GM18505 (cell line): ENCODE measurements around the gene ADCY3.
"Not testable (repeated sequence)": the region's sequence is repeated elsewhere in the genome, so short reads cannot be mapped to it uniquely, and the experiment has no call there.

Experiments
- ATAC-seq: cut with Tn5 transposase; IDR thresholded peaks from one replicate; pipeline ENCODE4 v1.9.1; 2021; ENCODE audit not compliant: unreplicated experiment
- POLR2A ChIP-seq: IDR thresholded peaks from 4 replicates; pipeline ENCODE4 v1.6.1; 2011; ENCODE audit warnings: borderline replicate concordance; ENCODE audit not compliant: insufficient read depth, insufficient read length; ENCODE audit errors: extremely low read depth

ADCY3 gene

DNA sequence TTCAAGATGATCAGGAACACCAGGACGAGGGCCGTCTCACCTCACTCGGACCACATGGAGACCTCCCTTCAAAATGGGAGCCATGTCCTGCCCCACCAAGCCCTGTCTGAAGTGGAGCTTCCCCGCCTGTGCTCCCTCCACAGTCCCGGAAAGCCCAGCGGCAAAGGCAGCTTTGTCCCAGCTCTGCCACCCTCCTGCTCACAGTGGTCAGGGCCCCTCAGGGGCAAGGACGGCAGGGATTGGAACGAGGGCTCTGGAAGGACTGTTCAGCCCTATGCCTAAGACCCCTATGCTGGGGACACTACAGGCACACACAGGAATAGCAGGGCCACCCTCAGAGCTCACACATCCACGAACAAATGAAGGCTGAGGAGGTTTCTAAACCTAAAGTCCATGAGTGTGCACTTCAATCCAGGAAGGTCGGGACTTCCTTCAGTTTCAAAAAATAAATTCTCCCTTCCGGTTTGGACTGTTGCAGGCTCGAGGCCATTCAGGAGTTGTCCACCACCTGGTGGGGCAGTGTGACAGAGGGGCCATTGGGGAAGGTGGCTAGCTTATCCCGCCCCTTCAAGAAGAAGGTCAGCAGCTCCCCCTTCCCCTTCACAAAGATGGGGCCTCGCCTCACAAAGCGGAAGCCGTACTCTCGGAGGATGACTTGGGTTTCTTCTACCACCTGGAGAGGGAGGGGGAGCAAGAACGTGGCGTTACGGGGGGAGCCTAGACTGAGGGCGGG is 100.4 kb downstream of the ADCY3 start:
- no peak for TF ChIP-seq POLR2A
- ATAC-seq: no peak

DNA sequence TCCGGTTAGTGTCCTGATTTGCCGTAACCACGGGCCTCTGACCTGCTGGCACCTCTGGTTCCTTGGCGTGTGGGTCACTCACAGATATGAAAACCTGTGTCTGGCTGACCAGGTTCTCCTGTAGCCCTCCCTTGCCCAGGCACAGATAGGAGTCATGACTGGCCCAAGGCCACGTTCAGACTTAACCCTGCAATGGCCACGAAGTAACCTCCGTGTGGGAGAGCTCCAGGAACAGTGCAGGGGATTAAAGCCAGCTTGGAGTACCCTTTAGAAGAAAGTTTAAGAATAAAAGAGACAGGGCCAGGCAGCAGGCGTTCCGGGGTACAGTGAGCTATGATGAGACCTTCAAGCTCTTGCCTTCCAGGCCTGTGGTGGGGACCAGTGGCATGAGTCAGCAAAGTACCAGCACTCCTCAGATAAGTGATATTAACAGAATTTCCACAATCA is 101.3 kb downstream of the ADCY3 start:
- ATAC-seq: no peak
- TF ChIP-seq POLR2A: no peak

DNA sequence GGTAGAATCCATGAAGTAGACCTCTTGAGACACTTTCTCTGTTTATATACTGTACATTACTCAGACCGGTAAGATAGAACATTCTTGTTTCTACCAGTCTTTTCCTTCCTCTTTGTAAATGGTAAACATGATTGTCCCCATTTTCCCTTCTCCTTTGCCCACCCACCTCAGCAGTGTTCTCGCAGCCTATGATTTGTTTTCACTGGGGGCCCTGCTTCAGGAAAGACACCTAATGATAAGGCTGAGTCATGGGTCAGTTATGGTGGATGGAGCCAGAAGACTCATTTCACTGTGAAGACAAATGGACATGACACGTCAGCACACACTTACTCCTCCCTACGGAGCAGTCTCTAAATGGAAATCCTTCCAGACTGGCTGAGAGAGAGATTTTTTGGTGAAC is 103.2 kb downstream of the ADCY3 start:
- no peak for TF ChIP-seq POLR2A
- no peak for ATAC-seq

DNA sequence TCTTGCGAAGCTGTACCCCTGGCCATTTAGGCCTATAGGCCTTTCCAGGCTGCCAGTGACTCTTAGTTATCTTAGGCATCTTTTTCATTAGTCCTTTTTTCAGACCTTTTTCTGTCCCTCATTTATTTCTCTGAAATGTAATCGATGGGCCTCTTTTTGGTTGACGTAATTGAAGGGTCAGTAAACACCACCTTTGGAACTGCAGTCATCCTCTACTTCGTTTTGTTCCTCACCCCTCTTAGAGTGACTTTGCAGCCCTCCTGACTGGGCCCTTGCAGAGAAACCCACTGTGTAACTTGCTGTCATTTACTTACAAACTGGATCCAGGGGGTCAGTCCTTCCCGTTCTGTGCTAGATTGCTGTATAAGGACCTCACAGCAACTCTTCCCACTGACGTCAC is 103.6 kb downstream of the ADCY3 start:
- no peak for ATAC-seq
- TF ChIP-seq POLR2A: no peak

DNA sequence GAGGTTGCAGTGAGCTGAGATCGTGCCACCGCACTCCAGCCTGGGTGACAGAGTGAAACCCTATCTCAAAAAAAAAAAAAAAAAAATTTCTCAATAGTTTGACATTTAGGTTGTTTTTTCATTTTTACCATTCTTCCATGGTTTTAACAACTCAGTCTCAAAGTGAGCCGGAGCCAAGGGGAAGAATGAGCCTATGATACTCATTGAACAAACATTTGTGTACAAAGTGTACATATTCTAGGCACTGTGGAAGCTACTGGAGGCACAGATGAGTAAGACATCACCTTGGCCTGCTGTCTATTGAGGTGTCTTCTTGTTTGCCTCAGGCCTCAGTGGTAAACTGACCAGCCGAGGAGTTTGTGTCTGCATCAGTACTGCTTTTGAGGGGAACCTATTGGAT is 104.9 kb downstream of the ADCY3 start:
- no peak for ATAC-seq
- TF ChIP-seq POLR2A: no peak

DNA sequence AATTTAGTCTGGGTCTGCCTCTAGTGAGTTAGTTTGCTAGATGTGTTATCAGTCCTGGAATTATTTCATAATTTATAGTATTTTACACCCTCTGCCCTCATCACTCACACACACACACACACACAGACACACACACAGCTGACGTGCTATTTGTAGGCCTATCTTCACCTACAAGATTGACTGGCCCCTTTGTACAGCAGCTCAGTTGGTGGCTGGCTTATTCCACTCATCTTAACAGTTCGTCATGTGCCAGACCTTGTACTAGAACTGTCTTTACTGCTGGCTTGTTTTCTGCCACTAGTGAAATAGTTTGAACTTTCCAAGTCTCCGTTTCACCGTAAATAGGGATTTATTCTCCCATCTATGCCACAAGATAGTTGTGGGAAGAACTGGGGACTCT is 105.5 kb downstream of the ADCY3 start:
- TF ChIP-seq POLR2A: no peak
- ATAC-seq: no peak

DNA sequence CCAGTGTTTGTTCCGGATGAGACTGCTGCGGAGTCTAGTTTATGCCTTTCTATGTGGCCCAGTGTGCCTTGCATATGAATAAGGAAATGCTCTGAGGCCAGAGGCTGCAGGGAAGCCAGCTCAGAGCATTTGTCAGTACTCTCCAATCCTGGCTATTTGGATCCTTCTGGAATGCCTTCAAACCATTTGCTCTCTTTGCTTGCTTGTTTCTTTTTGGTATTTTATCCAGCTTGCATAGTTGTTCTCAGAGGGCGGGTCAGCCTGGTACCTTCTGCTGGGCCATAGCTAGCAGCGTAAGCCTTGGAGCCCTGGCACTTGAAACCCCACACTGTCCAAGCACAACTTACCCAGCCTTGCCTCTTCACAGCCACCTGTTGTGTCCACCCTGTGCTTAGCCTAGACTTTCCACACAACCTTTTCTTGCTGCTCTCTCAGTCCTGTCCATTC is 106.3 kb downstream of the ADCY3 start:
- no peak for TF ChIP-seq POLR2A
- ATAC-seq: no peak

DNA sequence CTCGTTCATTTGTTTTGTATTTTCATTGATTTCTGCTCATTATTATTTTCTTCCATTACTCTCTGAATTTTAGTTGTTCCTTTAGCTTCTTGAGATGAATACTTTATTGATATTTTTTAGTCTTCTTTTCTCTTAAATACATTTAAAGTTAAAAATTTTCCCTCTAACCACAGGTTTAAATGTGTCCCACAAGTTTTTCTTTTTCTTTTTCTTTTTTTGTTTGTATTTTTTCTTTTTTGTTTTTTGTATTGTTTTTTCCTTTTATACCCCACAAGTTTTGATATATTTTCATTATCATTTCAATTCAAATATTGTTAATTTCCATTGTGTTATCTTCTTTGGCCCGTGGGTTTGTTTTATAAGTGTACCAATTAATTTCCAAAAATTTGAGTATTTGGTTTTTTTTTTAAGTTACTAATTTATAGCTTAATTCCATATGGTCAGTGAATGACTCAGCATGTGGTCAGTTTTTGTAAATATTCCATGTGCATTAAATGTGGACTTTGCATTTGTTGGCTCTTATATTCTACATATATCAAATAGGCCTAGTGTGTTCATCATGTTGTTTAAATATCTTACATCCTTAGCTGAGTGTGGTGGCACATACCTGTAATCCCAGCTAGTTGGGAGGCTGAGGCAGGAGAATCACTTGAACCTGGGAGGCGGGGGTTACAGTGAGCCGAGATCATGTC is 110.6 kb downstream of the ADCY3 start:
- ATAC-seq: no peak
- TF ChIP-seq POLR2A: no peak

DNA sequence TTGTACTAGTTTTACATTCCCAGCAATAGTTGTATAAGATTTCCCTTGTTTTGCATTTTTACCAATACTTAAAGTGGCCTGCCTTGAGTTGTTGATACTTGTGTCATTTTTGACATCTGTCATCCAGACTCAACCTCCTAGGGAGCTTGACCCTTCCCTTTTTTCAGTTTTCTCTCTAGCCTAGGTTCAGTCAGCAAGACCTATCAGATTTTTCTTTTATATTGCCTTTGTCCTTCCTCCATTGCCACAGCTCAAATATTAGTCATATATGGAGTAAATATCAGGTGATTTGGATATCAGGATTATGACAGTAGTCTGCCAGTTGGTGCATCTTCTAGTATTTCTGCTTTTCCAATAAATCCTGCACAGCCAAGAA is 113.4 kb downstream of the ADCY3 start:
- no peak for ATAC-seq
- no peak for TF ChIP-seq POLR2A

DNA sequence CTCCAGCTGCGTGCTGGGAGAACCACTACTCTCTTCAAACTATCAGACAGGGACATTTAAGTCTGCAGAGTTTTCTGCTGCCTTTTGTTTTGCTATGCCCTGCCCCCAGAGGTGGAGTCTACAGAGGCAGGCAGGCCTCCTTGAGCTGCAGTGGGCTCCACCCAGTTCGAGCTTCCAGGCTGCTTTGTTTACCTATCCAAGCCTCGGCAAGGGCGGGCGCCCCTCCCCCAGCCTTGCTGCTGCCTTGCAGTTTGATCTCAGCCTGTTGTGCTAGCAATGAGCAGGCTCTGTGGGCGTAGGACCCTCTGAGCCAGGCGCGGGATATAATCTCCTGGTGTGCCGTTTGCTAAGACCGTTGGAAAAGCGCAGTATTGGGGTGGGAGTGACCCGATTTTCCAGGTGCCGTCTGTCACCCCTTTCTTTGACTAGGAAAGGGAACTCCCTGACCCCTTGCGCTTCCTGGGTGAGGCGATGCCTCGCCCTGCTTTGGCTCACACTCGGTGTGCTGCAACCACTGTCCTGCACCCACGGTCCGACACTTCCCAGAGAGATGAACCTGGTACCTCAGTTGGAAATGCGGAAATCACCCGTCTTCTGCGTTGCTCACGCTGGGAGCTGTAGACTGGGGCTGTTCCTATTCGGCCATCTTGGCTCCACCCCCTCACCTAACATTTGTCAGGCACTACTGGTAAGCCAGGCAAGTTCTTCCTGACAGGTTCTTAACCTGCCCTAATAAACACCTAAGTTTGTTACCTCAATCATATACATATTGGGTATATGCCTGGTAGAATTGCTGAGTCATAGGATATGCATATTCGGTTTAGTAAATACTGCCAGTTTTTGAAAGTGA is 114.0 kb downstream of the ADCY3 start:
- not testable (repeated sequence) for ATAC-seq

DNA sequence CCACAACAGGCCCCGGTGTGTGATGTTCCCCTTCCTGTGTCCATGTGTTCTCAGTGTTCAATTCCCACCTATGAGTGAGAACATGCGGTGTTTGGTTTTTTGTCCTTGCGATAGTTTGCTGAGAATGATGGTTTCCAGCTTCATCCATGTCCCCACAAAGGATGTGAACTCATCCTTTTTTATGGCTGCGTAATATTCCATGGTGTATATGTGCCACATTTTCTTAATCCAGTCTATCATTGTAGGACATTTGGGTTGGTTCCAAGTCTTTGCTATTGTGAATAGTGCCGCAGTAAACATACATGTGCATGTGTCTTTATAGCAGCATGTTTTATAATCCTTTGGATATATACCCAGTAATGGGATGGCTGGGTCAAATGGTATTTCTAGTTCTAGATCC is 119.5 kb downstream of the ADCY3 start:
- ATAC-seq: not testable (repeated sequence)

DNA sequence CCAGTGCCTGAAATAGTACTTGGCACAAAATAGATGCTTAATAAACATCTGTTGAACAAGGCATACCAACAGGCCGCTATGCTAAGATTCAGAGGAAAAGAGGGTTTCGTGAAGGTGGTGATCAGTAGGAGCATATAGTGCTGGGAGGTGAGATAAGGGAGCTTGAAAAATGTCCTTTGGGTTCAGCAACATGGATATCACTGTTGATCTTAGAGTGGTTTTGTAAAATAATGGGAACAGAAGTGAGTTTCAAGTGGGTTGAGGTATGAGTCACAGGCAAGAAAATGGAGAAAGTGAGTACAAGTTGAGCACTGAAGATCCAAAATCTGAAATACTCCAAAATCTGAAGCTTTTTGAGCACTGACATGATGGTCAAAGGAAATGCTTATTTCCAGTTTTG is 122.4 kb downstream of the ADCY3 start:
- no peak for ATAC-seq
- no peak for TF ChIP-seq POLR2A

DNA sequence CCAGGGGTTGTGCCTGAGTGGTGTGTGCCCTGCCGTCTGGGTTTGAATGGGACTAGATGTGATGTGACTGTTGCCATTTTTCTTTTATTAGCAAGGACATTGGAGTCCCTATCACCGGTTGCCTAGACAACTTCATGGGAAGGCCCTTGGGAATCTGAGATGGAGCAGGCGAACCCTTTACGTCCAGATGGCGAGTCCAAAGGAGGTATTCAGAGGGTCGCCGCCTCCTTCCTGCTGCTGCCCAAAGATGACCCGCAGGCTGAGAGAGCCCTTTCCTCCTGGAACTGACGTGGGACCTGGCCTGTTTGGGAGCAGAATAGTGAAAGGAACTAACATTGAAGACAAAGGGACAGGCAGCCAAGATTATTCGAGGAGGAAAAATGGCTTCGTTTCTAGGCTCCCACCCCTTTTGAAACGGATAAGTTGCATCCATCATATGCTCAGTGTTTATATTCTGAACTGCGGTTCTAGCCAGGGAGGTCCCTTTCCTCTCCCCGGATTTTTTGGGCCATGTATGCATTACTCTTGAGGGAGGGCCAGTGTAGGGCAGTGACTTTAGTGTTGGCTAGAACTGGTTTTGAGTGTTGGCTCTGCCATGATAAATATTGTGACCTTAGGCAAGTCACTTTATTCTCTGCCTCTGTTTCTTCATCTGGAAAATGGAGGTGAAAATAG is 126.1 kb downstream of the ADCY3 start:
- no peak for ATAC-seq
- TF ChIP-seq POLR2A: no peak
